Non-pigmented ciliary epithelial cell (primary cell): ENCODE measurements around the gene OR2C1.

Source experiments
- DNase-seq: peaks from one replicate; pipeline ENCODE4 v3.0.0-alpha.2; 2010; ENCODE audit warnings: low read depth

Gene OR2C1

DNA sequence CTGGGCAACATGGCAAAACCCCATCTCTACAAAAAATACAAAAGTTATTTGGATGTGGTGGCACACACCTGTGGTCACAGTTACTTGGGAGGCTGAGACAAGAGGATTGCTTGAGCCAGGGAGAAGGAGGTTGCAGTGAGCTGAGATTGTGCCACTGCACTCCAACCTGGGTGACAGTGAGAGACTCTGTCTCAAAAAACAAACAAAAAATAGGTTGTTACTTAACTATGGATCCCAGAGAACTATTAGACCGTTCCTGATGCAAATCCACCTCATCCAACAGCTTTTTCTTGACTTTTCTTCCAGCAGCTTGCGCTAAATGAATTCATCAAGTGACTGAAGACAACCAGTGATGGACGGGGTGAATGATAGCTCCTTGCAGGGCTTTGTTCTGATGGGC, at the start of gene OR2C1:
TSS of gene OR2C1 (plus strand) at position 301 of the 400 bp plus-strand sequence. CDS start at position 353, 52 bp downstream.
- DNase-seq, result no peak

DNA sequence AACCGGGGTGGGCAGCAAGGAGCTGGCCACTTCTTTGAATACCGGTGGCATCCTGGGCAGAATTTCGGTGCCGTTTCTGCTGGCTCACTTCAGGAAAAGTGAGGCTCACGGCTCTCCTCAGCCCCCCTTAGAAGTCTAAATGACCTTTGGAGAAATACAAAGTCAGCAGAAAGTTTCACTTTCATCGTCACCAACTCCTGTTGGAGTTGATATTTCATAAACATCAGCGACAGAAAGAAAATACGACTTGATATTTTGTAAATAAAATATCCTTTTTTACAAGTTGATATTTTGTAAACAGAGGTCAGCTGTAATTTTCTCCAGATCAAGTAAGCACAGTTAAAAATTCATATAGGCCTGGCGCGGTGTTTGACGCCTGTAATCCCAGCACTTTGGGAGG, 49.6 kb upstream of the OR2C1 start:
- DNase-seq, result no peak

DNA sequence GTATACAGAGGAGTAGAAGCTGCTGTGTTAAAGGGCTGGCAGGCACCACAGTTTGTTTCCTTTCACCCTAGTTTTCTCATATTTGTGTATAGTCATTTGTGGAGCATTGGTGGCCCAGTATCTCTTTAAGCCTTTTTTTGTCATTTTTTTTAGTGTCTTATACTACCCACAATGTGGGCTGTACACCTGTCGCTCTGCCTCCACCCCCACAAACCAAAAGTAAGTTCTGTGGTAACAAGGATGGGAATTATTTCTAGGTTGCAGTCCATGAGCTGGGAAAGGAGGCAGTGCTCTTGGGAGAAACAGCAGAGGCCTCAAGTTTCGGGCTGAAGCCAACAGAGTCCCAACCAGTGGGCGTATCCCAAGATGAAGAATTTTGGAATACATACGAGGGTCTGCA, 44.2 kb upstream of the OR2C1 start:
- no peak for DNase-seq

DNA sequence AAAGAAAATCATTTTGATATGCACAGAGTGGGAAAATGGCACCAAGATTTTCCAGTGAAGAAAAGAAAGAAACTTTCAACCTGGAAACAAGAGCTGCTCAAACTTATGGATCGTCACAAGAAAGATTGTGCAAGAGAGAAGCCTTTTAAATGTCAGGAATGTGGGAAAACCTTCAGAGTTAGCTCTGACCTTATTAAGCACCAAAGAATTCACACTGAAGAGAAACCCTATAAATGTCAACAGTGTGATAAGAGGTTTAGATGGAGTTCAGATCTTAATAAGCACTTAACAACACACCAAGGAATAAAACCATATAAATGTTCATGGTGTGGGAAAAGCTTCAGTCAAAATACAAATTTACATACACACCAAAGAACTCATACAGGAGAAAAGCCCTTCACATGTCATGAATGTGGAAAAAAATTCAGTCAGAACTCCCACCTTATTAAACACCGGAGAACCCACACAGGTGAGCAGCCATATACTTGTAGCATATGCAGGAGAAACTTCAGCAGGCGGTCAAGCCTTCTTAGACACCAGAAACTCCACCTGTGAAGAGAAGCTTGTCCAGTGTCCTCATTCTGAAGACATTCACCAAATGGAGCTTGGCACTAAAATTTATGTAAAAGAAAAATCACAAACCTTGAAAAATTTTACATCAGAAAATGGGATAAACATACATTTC, 38.2 kb upstream of the OR2C1 start:
- DNase-seq, result no peak

DNA sequence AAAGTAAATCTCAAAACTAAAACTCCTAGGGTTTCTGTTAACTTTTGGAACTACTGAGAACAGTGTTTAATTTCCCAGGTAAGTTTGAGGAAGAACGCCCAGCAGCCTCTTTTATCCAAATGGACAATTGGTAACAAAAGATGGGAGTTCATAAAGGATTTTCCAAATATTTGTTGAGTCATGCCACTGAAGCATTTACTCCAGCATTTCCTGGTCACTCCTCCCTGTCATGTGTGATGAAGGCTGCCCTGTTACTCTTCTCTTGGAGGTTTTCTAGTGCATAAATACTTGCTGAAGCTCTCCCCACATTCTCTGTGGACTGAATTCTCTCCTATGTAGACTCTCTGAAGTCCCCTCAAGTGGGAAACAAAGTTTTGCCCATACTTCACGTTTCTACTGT, 33.9 kb upstream of the OR2C1 start:
- DNase-seq, result no peak

DNA sequence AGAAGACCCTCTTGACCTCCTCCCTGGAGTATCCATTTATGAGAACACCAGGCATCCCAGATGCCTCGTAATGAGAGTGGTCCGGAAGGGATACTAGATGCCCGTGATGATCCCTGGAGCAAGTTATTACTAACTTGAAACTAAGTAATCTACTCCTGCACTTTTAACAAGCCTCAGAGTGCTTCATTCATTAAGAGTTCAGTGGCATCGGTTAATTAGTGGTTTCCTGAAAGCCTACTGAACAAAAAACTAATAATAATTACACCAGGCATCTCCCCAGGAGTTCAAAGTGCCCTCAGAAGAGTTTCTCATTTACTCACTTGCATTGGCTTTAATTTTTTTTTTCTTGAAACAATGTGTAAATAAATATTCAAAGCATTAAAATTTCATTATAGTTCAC, 28.2 kb upstream of the OR2C1 start:
- no peak for DNase-seq

DNA sequence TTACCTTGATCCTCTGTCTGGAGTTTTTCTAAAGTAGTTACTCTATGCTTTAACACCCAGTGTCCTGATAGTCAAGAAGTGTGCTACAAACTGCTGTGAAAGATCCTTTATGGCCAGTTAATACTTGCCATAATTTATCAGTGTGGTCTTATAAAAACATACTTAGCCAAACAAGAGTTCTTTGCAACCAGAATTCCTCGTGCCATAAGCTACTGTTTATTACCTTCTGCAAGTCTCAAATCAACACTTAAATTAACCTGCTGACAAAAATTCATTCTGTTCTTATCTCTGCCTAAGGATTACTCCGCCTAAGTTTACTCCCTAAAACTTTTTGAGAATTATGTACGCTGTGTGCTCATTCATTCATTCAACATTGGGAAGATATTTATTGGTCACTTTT, 27.6 kb upstream of the OR2C1 start:
- no peak for DNase-seq

DNA sequence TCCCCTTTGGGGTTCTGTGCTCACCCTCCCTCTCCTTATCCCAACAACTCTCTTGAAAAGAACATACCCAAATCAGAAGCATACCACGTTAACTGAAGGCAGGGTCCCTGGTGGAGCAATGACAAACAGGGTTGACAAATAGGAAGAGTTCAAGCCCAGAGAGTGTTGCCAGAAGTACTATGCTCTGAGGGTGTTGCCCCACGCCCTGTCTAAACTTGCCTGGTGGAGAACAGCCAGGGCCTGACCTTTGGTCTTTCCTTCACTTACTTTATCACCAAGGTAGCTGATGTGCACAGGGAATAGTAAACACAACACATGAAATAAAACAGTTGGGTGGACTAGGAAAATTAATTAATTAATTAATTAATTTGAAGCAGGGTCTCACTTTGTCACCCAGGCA, 27.0 kb upstream of the OR2C1 start:
- no peak for DNase-seq

DNA sequence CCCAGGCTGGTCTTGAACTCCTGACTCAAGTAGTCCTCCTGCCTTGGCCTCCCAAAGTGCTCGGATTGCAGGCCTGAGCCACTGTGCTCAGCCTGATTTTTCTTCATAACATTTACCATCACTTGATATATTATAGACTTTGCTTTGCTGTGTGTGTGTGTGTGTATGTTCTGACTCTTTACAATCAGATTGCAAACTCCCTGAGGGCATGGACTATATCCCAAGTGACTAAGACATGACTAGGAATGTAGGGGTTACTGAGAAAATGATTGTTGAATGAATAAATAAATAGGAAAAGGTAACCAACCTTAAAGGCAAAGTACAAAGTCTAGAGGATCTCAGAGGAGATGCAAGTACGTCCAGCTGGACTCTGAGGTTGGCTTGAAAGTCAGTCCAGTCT, 9.6 kb upstream of the OR2C1 start:
- DNase-seq, result no peak

DNA sequence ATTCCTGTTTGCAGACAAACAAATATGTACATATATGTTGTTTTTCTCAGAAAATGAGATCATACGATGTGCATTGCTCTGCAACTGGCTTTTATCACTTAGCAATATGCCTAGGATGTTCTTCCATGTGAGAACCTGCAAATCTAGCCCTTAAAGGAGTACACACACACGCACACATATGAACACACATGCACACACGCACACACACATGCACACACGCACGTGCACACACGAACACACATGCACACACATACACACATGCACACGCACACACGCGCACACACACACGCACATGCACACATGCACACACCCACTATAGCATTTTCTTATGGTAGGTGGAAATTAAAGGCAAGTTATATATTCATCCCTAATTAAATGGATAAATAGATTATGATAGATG, 8.1 kb upstream of the OR2C1 start:
- no peak for DNase-seq

DNA sequence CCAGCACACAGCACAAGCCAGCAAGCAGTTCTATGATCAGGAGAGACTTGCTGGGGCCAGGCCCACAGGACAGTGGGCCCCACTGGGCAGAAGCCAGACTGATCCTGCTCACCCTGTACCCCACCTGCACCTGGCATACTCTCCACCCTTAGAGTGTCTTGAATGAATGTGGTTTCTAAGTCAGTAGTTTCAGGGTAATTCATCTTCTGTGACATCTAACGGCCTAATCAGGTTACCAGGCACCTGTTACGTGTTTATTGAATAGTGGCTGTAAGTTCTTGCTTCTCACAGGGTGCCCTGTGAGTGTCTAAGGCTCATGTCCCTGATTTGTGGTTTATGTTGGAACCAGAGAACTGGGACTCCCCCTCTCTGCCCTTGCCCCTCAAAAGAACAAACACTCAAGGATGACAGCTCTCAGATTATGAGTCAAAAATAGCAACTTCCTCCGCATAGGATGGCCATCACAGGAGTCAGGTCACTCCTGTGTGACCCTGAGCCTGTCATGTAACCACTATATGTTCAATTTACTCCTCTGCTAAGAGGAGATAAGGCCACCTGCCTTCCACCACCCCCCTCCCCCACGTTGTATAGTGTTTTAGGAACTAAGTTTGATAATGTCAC, 7.0 kb upstream of the OR2C1 start:
- no peak for DNase-seq

DNA sequence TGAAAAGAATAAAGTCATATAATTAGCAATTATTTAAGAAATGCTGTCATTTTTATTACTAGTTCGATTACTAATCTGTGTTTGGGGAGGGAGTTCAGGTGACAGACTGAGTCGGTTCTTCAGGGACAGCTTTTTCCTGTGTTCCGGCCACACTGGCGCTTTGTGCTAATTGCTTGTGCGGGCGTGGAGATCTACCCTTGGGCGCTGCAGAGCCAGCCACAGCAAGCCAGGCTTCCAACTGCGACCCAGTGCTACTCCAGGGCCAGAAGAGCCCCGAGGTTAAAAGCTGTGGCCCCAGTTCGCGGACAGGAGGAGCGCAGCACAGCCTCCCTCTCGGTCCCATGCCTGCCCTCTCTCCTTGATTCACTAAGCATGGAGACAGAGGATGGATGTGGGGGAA, 6.5 kb upstream of the OR2C1 start:
- no peak for DNase-seq

DNA sequence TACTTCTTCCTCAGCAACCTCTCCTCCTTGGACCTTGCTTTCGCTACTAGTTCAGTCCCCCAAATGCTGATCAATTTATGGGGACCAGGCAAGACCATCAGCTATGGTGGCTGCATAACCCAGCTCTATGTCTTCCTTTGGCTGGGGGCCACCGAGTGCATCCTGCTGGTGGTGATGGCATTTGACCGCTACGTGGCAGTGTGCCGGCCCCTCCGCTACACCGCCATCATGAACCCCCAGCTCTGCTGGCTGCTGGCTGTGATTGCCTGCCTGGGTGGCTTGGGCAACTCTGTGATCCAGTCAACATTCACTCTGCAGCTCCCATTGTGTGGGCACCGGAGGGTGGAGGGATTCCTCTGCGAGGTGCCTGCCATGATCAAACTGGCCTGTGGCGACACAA, 429 bp downstream of the OR2C1 start:
- no peak for DNase-seq

DNA sequence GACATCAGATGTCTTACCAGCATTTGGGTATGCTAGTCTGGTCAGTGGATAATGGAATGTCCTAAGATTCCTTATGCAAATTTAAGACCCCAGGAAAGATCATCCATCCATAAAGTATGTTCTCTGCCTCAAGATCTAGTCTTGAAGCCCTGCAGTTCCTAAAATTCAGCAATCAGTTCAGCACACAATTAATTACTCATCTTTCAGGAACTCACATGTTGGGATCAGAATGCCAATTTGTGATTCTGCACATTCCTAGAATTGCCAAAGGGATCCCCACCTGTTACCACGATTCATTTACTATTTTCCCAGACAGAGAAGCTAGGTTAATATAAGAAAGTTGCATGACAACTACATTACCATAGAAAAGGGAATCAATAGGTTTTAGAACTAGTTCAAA, 3.2 kb downstream of the OR2C1 start:
- DNase-seq, result peak; percentile 2

DNA sequence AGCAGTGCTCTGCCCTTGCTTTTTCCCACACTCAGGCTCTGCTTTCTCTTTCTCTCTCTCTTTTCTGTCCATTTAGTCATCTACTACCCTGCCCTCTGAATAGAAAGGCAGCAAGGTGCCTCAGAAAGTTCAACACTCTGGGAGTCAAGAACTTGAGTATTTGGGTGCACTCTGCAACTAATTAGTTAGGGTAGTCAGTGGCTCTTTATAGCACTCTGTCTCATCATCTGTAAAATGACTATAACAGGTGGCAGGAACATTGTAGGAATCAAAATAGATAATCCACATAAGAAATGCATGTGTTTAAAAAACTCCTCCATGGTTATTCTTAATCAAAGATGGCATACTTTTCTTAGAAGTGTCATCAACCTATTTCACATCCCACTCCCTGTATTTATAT, 7.2 kb downstream of the OR2C1 start:
- DNase-seq, result no peak

DNA sequence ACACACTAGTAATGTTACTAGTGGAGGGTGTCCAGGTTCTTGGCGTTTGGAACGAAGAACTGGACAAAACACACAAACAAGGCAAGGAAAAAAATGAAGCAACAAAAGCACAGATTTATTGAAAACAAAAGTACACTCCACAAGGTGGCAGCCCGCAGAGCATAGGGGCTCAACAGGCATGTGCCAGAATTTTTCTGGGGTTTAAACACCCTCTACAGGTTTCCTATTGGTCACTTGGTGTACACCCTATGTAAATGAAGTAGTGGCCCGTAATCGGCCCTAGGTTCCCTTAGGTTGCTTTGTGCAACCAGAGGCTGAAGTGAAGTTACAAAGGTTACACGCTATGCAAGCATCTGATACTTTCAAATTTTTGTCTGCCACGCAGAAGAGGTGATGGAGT, 8.1 kb downstream of the OR2C1 start:
- DNase-seq, result no peak

DNA sequence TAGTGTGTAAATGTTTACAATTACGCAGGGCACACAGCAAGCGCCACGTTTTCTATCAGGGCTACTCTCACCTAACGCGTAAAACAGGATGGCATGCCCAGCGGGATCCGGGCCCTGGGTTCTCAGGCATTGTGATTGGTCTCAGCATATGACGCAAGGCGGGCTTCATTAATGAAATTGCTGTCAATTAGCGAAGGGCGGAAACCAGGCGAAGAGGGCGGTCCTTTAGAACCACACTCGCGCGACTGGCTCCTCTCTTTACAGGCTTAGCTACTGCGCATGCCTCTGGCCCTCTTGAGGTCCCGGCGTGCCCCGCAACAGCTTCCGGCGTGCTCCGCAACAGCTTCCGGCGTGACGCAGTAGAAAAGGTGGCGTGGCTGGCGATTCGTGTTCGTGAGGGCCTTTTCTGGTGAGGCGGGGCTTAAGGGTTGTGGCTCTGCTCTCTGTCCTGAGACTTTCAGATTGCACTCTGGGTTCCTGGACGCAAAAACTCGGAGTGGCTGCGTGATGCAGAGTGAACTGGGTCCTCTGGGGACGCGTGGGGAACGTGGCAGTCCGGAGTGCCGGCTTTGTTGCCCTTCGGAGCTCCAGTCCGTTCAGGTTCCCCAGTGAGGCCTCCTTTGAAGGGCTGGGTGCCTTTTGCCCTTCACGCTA, 9.2 kb downstream of the OR2C1 start:
- DNase-seq, result peak; percentile 73

DNA sequence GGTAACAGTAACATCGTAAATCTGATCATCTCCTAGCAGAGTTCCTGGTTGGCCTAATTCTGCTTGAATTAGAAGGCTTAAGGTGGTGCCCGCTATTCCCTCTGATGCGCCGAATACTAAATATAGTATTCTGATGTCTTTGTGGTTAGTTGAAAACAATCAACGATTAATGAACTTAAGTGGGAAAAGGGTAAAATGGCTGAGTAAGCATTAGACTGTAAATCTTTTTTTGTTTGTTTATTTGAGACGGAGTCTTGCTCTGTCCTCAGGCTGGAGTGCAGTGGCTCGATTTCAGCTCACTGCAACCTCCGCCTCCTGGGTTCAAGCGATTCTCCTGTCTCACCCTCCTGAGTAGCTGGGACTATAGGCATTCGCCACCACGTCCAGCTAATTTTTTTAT, 13.4 kb downstream of the OR2C1 start:
- DNase-seq, result no peak

DNA sequence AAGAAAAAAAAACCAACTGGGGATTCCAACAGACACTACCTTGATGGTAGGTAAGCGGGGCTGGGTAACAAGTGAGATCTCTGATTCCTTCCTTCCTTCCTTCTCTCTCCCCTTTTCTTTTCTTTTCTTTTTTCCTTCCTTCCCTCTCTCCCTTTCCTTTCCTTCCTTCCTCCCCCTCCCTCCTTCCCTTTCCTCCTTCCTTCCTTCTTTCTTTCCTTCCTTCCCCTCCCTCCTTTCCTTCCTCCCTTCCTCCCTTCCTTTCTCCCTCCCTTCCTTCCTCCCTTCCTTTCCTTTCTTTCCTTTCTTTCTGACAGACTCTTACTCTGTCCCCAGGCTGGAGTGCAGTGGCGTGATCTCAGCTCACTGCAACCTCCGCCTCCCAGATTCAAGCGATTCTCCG, 20.0 kb downstream of the OR2C1 start:
- no peak for DNase-seq

DNA sequence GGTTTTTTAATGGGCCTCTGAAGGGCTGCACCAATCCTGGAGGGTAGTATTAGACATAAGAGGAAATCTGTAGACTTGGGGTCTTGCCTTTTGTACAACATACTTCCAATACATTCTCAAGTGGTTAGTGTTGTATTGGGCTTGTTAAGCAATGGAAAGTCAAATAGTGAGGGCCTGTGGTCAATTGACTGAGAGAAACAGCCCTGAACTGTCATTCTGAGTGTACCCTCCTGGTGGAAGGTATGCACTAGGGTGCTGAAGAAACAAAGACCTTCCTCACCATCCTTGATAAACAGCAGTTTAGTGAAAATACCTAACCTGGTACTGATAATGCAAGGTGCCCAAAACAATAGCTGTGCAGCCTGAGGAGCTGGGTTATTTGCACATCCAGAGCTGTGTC, 22.2 kb downstream of the OR2C1 start:
- no peak for DNase-seq

DNA sequence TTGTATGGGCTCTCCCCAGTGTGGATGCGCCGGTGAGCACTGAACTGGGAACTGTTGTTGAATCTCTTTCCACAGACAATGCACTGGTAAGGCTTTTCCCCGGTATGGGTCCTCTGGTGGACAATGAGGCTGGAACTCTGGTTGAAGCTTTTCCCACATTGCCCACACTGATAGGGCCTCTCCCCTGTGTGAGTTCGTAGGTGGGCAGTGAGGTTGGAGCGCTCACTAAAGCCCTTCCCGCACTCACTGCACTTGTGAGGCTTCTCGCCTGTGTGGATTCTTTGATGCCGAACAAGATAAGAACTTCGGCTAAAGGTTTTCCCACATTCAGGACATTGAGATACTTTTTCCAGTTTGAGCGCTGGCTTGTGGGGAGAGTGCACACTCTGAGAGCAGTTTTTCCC, 27.4 kb downstream of the OR2C1 start:
- DNase-seq, result no peak

DNA sequence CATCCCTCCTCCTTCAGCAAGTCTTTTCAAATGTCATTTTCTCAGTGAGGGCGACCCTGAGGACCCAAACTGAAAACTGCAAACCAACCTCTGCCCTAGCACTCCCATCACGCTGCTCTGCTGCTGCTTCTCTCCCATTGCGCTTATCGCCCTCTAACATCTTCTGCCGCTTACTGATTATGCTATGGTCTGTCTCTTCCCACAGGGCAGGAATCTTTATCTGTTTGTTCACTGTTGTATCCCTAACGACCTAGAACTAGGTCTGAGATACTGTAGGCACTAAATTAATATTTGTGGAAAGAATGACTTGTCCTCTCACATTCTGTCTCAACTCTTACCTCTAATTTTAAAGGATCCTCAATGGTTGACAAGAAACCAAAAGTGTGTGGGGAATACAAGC, 32.6 kb downstream of the OR2C1 start:
- DNase-seq, result no peak

DNA sequence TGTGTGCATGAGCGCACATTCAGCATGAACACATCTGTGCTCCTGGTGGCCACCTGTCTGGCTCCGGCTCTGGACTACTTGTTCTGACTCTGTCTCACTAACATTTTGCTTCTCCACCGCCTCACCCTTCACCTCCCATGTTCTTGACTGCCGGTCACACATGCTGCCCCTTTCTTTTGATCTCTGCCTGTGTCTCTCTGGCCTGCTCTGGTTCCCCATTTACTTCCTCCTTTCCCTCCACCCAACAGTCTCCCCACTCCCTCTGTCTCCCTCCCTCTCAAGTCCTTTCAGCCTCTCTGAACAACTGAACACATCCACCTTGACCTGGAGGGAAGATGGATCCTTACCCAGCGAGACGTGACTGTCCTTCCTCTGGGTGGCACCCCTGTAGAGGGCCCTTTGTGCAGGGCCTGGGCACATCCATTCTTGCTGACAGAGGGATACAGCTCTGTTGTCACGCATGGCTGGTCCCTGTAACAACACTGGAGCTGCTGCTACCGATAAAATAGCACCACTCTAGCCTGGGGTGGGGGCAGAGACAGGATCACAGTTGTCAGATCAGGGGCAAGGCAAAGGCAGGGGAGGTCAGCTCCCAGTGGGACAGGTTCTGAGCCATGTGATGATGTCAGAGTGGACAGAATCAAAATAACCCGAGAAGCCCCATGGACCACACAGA, 34.1 kb downstream of the OR2C1 start:
- no peak for DNase-seq
